GM21360 (cell line): Measurements from ENCODE around the gene CACNG3.
"Not testable (repeated sequence)": the region's sequence is repeated elsewhere in the genome, so short reads cannot be mapped to it uniquely, and the experiment has no call there.

Experiments
- ATAC-seq: cut with Tn5 transposase; IDR thresholded peaks from one replicate; pipeline ENCODE4 v1.9.1; 2021; ENCODE audit warnings: mild to moderate bottlenecking, moderate library complexity; ENCODE audit not compliant: unreplicated experiment

CACNG3 gene

DNA sequence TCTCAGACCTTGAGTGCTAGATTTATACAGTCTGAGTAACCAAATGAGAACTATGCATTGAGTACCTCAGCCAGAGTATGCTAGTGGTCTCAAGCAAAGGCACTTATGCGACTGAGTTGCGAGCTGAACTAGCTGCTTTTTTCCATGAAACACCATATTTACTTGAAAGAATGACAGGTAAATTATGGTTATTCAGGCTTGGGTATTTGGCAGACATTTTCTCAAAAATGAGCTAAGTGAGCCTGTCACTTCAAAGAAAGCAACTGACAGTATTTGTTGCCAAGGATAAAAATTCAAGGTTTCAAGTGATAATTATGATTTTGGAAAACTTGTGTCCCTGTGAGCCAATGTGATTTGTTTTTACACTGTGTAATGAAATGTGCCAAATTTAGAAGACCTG lies 19.3 kb downstream of the CACNG3 start:
- ATAC-seq = no peak

DNA sequence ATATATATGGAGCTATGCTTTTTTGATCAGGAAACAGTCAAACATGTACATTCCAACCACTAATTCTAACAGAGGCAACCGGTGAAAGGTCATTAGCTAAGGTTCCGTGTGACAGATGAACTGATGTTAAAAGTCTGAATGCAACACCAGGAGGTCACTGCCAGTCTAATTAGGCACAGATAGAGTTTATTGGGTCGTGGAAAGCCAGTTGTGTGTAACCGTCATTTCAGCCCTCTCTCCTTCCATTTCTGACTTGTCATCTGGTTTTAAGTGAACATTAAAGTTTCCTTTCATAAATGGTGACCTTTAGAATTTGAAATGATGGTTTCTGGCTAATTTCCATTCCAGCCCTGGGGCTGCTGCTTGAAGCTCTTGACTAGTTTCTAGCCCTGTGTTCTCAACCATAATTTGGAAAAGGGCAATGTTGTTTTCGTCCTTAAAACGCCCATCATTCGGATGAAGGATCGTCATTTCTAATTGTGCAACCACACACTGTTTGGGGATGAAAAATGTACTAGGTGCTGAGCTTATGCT lies 23.9 kb downstream of the CACNG3 start:
- ATAC-seq = no peak

DNA sequence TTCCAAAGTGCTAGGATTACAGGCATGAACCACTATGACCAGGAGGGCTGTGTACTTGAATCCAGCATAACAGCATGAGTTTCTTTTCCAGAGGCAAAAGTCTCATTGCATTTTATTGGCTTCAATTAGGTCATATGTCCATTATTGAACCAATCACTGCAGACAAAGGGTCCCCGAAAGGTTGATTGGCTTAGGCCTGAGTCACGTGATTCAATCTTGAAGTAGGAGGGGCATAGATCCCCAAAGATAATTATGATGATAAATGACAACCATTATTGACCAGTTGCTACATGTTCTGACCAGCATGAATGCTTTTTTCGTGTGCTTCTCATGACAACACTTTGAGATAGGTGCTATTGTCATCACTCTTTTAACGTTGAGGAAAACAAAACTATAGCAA lies 25.3 kb downstream of the CACNG3 start:
- no peak for ATAC-seq

DNA sequence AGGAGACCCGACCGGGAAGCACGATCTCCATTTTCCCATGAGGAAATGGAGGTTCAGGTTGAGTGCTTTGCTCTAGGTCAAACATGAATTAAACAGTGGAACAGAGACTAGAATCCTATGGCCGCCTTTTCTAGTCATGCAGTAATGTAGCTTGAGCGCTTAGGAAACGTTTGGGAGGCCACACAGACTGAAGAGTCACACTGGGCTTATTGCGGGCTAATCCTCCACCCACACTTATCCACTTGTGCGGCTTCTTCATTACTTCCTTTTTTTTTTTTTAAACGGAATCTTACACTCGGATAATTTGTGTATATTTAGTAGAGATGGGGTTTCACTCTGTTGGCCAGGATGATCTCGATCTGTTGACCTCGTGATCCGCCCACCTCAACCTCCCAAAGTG lies 26.0 kb downstream of the CACNG3 start:
- ATAC-seq = no peak

DNA sequence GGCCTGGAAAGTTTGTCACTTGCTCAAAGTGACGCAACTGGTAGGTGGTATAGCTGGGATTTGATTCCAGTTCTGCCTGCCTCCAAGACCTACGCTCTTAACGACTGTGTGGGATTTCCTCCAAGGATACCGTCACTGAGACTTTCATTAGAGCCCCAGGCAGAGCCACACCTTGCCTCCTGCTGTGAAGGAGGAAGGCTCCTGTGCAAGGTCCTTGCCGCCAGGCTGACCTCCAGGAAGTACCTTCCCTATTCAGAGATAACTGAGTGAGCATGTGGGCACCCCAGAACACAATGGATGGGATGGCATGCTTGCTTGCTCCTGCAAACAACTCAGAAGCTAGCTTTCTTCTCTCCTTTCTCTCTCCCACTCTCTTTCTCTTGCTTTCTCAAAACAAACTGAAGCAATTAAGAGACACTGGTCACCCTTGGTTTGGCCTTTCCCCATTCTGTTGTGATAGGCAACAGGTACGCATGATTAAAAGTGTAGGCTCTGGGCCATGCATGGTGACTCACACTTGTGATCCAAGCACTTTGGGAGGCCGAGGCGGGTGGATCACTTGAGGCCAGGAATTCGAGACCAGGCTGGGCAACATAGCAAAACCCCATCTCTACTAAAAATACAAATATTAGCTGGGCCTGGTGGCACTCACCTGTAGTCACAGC lies 30.7 kb downstream of the CACNG3 start:
- no peak for ATAC-seq

DNA sequence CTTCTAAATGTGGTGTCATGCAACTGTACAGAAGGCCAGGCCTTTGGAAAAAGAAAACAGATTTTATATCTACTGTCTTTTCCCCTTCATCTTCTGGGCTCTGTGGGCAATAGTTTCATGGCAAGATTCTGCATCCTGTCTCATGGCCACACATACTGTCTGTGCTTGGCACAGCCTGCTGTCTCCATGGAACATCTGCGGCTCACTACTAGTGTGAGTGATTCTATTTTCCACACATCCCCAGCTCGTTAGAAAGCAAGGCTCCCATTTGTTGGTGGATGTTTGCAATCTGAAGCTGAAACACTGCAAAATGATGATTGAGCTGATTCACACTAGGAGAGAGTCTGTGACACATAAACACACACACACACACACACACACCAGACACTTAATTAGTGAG lies 32.4 kb downstream of the CACNG3 start:
- ATAC-seq = no peak

DNA sequence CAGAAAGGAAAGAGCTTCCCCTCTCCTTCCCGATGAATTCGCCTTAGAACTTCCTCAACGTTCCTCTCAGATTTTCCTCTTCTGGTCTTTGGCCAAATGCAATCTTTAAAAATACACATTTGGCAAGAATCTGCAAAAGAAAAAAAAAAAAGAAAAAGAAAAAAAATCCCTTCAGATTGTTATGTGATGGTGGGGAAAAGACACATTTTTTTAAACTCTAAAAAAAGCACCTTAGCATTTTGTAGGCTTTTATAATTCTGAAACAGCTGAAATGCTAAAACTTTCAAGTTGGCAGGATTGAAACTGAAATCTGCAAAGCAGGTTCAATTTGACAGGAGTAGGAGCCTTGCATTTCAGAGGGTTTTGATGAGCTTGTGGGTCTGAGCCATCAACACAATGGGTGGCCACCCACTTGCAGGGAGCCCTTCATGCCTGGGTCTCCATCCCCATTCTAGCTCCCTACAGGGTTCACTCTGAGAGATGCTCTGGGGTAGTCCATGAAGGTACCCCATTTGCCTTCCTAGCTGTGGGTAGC lies 33.1 kb downstream of the CACNG3 start:
- no peak for ATAC-seq

DNA sequence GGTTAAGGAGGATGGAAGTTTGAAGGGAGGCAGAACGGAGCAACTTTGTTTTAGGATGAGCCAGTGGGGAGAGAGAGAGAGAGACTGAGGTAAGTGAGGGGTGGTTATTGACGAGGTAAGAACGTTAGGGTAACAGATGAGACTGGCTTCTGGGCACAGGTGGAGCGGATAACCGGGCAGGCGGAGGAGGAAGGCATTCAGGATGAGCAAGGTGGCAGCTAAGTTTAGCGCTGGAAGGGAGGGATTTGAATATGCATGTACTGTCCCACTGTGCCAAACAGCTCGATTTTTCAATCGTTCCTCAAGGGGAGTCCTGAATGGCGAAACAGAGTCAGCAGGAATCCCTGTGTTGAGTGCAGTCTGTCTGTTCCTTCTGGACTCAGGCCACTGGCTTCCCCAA lies 35.8 kb downstream of the CACNG3 start:
- ATAC-seq = no peak

DNA sequence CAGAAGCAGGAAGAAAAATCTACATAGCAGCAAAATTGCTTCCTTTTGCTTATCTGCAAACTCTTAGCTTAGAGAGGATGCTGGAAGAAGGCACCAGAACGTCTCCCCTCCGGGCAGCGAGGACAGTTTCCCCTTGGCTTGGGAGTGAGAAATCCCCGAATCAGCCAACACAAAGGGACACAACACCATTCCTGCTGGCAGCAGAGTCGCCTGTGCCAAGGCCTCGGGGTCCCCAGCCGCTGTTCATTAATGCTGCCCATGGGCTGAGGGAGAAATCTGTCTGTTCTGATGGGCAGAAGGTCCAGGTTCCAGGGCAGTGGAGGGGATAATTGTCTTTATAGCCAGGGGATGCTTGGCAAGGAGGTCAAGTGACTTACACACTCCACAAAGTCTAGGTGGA lies 38.0 kb downstream of the CACNG3 start:
- no peak for ATAC-seq

DNA sequence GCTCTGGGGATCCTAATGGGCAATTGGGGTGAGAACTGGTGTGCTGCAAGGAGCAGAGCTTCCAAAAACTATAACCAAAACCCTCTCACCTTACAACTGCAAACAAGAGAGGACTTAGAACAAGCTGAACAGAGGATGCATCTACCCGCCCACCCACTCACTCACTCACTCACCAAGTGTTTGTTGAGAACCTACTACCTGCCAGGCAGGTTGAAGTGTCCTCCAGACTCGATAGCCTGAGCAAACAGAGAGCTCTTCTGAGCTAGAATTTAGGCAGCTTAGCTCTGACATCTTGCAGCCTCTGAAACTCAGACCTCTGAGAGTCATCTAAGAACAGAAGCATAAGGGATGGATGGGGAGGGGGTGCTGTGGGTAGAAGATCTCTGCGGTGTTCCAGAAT lies 41.2 kb downstream of the CACNG3 start:
- ATAC-seq = no peak

DNA sequence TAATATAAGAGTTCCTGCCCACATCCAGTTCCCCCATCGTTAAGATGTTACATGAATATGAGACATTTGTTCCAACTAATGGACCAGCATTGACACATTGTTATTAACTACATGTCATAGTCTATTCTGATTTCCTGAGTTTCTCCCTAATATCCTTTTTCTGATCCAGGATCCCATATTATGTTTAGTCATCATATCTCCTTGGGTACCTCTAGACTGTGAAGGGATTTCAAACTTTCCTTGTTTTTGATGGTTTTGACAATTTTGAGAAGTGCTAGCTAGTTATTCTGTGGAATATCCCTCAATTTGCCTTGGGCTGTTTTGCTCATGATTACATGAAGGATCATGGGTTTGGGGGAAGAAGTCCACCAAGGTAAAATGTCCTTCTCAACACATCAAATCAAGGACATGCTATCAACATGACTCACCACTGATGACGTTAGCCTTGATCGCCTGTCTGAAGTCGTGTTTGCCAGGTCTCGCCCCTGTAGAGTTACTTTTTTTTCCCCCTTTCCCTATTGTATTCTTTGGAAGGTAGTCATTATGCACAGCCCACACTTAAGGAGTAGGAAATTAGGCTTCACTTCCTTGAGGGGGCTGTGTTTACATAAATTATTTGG lies 42.5 kb downstream of the CACNG3 start:
- ATAC-seq = no peak

DNA sequence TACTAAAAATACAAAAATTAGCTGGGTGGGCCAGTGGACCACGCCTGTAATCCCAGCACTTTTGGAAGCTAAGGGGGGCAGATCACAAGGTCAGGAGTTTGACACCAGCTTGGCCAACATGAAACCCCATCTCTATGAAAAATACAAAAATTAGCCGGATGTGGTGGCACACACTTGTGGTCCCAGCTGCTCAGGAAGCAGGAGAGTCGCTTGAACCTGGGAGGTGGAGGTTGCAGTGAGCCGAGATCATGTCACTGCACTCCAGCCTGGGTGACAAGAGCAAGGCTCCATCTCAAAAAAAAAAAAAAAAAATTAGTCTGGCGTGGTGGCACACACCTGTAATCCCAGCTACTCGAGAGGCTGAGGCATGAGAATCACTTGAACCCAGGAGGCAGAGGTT lies 44.6 kb downstream of the CACNG3 start:
- not testable (repeated sequence) for ATAC-seq

DNA sequence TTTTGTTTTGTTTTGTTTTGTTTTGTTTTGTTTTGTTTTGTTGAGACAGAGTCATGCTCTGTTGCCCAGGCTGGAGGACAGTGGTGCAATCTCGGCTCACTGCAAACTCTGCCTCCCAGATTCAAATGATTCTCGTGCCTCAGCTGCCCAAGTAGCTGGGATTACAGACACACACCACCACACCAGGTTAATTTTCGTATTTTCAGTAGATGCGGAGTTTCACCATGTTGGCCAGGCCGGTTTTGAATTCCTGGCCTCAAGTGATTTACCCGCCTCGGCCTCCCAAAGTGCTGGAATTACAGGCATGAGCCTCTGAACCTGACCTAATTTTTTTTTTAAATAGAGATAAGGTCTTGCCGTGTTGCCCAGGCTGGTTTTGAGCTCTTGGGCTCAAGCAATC lies 46.5 kb downstream of the CACNG3 start:
- no peak for ATAC-seq

DNA sequence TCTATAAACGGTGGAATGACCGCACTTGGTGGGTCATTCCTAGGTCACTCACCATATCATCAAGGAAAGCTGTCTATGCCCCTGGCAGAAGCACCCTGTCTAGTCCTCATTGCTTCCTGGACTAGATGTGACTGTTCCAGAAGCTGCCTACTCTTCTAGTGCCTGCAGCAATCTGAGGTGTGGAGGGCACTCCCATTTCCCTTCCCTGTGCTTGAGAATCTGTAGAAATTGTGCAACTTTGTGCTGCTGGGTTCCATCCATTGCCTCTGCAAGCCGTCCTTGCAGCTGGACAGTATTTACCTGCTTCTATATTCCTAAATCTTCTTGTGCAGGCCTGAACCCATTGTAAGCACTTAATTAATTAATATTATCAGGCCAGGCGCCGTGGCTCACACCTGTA lies 52.1 kb downstream of the CACNG3 start:
- ATAC-seq = no peak

DNA sequence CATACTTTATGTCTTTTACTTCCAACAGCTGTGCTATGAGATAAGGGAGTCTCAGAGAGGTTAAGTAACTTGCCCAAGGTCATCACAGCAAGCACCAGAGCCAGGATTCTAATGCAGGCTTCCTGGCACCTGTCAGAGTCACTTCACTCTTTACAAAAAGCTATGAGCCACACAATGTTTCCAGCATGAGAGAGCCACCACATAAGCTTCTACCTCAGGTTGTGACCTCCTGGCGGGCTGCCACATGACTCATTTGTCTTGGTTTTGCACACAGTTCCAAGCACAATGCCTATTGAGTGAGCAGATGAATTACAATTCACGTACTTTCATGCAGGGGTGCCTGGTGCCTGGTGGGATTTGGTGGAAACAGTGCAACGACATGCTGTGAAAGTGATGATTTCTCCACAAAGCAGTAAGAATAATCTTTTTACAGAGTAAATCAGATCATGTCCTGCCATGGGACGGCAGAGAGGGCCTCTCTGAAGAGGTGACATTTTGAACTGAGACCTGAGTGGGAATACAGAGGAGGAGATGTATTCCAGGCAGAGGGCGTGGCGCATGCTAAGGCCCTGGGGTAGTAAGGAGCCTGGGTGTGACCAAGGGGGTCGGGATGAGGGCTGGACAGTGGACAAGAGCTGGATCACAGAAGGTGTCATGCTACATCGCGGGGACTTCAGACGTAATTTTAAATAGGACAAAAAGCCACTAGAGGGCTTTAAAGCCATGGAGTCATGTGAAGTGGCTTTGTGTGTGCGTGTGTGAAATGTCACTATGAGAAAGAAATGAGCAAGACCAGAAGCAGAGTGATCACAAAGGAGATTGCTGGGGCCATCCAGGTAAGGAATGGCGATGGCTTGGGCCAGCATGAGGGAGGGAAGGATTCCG lies 53.4 kb downstream of the CACNG3 start:
- ATAC-seq = no peak

DNA sequence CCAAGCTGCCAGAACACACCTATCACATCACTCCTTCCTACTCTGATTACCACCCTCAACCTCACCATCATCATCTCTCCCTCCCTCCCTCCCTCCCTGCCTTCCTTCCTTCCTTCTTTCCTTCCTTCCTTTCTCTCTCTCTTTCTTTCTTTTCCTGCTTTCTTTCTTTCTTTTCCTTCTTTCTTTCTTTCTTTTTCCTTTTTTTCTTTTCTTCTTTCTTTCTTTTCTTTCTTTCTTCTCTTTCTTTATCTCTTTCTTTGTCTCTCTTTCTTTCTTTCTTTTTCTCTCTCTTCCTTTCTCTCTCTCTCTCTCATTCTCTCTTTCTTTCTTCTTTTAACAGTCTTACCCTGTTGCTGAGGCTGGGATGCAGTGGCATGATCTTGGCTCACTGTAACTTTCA lies 59.2 kb downstream of the CACNG3 start:
- ATAC-seq = no peak

DNA sequence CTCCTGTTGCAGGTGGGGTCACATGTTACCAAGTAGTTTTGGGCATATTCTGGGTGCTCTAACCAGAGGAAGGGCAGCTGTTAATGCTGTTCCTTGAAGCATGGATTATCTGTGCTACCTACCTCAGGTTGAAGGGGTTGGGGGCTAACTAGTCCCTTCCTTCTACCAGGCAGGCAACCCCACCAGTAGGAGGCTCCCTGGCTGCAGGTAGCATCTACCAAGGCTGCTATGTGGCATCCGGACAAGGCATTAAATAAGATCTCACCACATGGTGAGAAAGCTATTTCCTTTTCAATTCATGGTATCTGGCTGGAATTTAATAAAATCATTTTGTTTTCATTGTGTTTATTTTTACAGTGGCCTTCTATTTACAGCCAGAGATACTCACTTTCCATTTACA lies 62.5 kb downstream of the CACNG3 start:
- no peak for ATAC-seq

DNA sequence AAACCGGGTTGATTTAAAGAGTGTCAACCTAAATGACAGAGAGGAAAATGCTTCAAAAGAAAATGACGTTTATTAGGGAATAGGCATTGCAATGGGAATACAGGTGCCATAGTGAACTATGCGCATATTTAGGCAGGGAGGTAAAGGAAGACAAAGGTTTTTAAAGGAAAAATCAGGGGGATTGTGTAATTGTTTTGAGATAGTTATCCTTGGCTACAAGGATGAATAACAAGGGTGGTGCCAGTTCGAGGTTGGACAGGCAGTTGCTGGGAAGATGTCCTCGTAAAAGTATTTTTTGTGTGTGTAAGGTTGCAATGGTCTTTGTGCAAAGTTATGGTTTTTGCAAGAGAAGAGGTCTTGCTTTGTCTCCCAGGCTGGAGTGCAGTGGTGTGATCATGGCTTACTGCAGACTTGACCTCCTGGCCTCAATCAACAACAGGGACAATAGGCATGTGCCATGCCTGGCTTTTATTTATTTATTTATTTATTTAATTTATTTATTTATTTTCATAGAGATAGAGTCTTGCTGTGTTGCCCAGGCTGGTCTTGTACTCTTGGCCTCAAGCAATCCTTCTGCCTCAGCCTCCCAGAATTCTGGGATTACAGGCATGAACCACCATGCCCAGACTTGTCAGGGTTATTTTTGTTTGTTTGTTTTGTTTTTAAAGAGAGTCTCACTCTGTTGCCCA lies 63.1 kb downstream of the CACNG3 start:
- ATAC-seq = no peak

DNA sequence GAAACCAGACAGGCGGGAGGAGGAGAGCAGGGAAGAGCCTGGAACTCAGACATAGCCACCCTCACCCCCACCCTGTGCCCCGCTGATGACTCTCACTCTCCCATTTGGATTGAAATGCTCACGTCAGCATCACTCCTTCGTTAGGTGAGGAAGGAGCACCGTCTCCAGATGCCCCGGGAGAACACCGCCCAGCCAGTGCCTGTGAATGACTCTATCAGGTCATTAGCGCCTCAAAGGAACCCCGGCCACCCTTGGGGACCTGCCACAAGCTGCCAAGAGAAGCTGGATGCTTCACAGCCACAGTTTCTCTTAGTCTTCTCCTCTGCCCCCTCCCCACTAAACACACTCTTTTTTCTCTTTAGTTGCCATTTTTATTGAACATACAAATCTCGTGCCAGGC lies 66.0 kb downstream of the CACNG3 start:
- no peak for ATAC-seq

DNA sequence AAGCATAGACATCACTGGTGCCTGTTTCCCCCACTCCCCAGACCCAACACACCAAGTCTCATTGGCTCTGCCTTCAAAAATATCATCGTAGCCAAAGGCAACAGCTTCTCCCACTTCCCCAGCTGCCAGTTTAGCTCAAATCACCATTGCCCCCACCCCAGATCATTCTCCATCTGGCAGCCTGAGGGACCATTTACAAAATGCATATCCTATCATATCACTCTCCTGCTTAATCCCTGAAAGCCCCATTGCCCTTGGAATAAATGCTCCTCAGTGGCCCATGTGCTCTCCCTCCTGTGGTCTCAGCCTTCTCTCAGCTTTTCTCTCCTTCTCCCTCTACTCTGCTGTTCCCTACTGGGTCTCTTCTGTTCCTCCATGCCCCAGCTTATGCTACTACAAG lies 68.3 kb downstream of the CACNG3 start:
- ATAC-seq = no peak

DNA sequence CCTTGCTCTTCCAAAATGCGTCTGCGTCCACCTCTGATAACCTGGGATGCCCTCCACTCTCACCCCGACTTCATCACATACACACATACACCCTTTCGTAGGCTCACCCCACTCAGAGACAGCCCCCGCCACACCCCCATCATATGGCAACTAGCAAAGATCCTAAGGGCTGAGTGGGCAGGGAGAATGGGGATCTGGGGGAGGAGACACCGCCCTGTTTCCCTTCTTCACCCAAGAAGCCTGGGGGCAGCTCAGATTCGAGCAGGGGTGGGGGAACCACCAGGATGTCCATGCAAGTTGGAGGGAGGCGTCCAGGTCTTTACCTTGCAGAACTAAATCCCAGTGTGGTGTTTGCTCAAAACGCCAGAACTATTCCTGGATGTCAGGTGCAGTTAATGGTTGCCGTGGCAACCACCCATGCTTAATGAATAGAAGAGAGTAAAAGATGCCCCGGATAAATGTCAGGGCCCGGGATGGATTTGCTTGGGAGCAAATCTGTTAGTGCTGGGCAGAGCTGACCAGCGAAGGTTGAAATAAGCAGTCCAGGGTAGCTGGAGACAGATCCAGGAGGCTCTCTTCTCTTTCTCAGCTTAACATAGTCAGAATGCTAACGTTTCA lies 72.8 kb downstream of the CACNG3 start:
- no peak for ATAC-seq
